ENCODE data around the gene NQO2.

GRCh38 chr6:3017304-3017703, 17.6 kb downstream of the NQO2 start:
- TF ChIP-seq CTCF (IDR thresholded peaks at IDR 0.05 in 8 of 11, conservative IDR thresholded peaks at IDR 0.05 in 3 of 11) (no peak), POLR2A (IDR thresholded peaks at IDR 0.05) (no peak)
